ENCODE data around the gene GPR55. TPM values are rescaled to one million over a fixed set of nuclear protein-coding genes. Genes with fewer than 3 reads are reported as not detected.

GPR55 gene
- polyA plus RNA-seq, 1 donor (not counting 4 experiments of a cell fraction or from before 2014, with no cell fraction given) = not detected

DNA sequence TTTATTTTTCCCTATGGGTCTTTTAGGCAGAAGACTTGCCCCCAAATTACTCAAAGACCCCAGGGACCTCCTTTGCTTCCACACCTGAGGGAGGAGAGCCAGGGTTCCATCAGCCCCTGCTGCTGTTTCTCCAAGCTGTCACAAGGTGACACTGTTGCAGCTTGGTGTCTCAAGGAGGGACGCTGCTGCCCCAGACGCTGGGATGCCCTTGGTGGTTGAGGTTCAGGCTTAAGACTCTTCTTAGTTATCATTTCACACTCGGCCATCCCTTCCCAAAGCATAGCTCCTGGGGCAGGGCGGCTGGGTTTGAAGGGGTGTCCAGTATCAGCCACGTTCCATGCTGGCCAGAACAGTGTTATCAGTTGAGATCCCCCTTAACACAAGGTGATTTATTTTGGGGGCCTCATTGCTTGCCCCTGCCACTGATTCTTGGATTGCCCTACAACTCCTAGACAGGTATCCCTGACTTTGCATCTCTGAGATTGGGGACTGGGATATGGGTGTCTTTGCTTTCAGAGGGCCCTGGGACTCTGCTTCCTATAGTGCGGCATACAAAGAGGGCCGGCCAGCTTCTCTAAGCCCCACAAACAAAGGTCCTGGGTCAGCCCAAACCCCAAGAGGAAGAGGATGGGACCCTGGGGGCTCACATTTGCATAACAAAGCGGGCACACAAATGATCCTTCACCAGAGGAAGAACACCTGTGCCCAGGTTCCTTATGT is 22.7 kb downstream of the GPR55 start:
- Histone ChIP-seq H3K79me2 (ENCODE audit: control insufficient read depth, insufficient read depth, low read length) (no peaks in the 10 kb centered on the region), H3K4me2 (ENCODE audit: control insufficient read depth, extremely low read depth, insufficient read depth, low read depth, low read length) (no peak overlapping the region), H3K4me1 (ENCODE audit: control insufficient read depth, extremely low read depth, insufficient read depth, low read length) (no peaks in the 10 kb centered on the region), H4K20me1 (ENCODE audit: control insufficient read depth, extremely low read depth, insufficient read depth, low read length) (no peaks in the 10 kb centered on the region), H3K9ac (ENCODE audit: control insufficient read depth, extremely low read depth, insufficient read depth, low read length) (no peak overlapping the region), H3K27ac (ENCODE audit: control insufficient read depth, insufficient read depth, low read length) (no peak overlapping the region), H3K9me1 (ENCODE audit: control insufficient read depth, extremely low read depth, insufficient read depth, low read length) (no peaks in the 10 kb centered on the region), H3K9me3 (ENCODE audit: control insufficient read depth, low read depth, low read length) (no peaks in the 10 kb centered on the region), H2AFZ (ENCODE audit: control insufficient read depth, low read length) (no peak overlapping the region), H3K4me3 (ENCODE audit: control insufficient read depth in 2 of 3, extremely low read depth in 1 of 3, insufficient read depth in 2 of 3, low read depth in 1 of 3, low read length in 3 of 3) (no peak overlapping the region), H3K27me3 (ENCODE audit: control insufficient read depth, extremely low read depth, insufficient read depth, low read length) (peaks cover 14% of the 10 kb centered on the region), H3K36me3 (ENCODE audit: control insufficient read depth in 2 of 2, extremely low read depth in 1 of 2, insufficient read depth in 2 of 2, low read length in 2 of 2) (no peaks in the 10 kb centered on the region)
- DNase-seq (ENCODE audit: low read depth, low spot score) (no peak), FAIRE-seq (no peak)
- dilution Hi-C loops (cut with MboI; ENCODE audit: extremely low pct_ligation_motif_present, low sequenced_read_pairs) = no loop called here
- no peak for TF ChIP-seq EZH2 (IDR thresholded peaks at IDR 0.05; ENCODE audit: low read length)
- TF ChIP-seq, protein P1, sequence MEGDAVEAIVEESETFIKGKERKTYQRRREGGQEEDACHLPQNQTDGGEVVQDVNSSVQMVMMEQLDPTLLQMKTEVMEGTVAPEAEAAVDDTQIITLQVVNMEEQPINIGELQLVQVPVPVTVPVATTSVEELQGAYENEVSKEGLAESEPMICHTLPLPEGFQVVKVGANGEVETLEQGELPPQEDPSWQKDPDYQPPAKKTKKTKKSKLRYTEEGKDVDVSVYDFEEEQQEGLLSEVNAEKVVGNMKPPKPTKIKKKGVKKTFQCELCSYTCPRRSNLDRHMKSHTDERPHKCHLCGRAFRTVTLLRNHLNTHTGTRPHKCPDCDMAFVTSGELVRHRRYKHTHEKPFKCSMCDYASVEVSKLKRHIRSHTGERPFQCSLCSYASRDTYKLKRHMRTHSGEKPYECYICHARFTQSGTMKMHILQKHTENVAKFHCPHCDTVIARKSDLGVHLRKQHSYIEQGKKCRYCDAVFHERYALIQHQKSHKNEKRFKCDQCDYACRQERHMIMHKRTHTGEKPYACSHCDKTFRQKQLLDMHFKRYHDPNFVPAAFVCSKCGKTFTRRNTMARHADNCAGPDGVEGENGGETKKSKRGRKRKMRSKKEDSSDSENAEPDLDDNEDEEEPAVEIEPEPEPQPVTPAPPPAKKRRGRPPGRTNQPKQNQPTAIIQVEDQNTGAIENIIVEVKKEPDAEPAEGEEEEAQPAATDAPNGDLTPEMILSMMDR (optimal IDR thresholded peaks at IDR 0.05 in 1 of 3, IDR thresholded peaks at IDR 0.05 in 1 of 3, conservative IDR thresholded peaks at IDR 0.05 in 1 of 3; ENCODE audit: extremely low read depth in 1 of 3, insufficient read depth in 2 of 3, low read length in 3 of 3) = peak; percentile 84 to 96 (median 87)

DNA sequence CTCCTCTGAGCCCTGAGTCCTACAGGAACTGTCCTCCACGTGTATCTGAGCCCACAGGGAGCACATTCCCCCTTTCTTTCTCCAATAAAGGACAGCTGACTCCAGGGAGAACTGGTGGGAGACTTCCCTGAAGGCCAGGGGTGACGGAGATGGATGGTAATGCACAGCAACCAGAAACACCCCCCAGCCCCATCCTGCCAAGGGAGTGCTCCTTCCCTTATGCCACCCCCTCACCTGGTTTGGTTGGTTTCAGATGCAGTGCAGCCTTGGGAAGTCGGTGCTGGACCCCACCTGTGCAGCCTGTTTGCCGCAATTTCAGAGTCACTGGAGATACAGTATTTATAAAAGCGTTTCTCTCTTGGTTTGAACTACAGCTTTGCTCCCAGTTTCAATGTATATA is 24.0 kb downstream of the GPR55 start:
- Histone ChIP-seq H3K79me2 (ENCODE audit: control insufficient read depth, insufficient read depth, low read length) (no peaks in the 10 kb centered on the region), H4K20me1 (ENCODE audit: control insufficient read depth, extremely low read depth, insufficient read depth, low read length) (no peaks in the 10 kb centered on the region), H3K4me3 (ENCODE audit: control insufficient read depth in 2 of 3, extremely low read depth in 1 of 3, insufficient read depth in 2 of 3, low read depth in 1 of 3, low read length in 3 of 3) (no peak overlapping the region), H3K9me3 (ENCODE audit: control insufficient read depth, low read depth, low read length) (no peaks in the 10 kb centered on the region), H3K36me3 (ENCODE audit: control insufficient read depth in 2 of 2, extremely low read depth in 1 of 2, insufficient read depth in 2 of 2, low read length in 2 of 2) (no peaks in the 10 kb centered on the region), H3K9me1 (ENCODE audit: control insufficient read depth, extremely low read depth, insufficient read depth, low read length) (no peaks in the 10 kb centered on the region), H3K27me3 (ENCODE audit: control insufficient read depth, extremely low read depth, insufficient read depth, low read length) (peaks cover 14% of the 10 kb centered on the region), H3K4me2 (ENCODE audit: control insufficient read depth, extremely low read depth, insufficient read depth, low read depth, low read length) (no peak overlapping the region), H3K9ac (ENCODE audit: control insufficient read depth, extremely low read depth, insufficient read depth, low read length) (no peak overlapping the region), H2AFZ (ENCODE audit: control insufficient read depth, low read length) (no peak overlapping the region), H3K4me1 (ENCODE audit: control insufficient read depth, extremely low read depth, insufficient read depth, low read length) (no peaks in the 10 kb centered on the region), H3K27ac (ENCODE audit: control insufficient read depth, insufficient read depth, low read length) (no peak overlapping the region)
- FAIRE-seq = no peak
- no peak for DNase-seq (ENCODE audit: low read depth, low spot score)
- TF ChIP-seq, protein P1 (optimal IDR thresholded peaks at IDR 0.05 in 1 of 3, IDR thresholded peaks at IDR 0.05 in 1 of 3, conservative IDR thresholded peaks at IDR 0.05 in 1 of 3; ENCODE audit: extremely low read depth in 1 of 3, insufficient read depth in 2 of 3, low read length in 3 of 3) = no peak
- TF ChIP-seq EZH2 (IDR thresholded peaks at IDR 0.05; ENCODE audit: low read length) = no peak
- dilution Hi-C loops (cut with MboI; ENCODE audit: extremely low pct_ligation_motif_present, low sequenced_read_pairs) = no loop called here
